GM19452 (cell line): ENCODE measurements around the gene SRCIN1.

Experiments used
- ATAC-seq: cut with Tn5 transposase; IDR thresholded peaks from one replicate; pipeline ENCODE4 v1.9.1; 2021; ENCODE audit not compliant: unreplicated experiment

SRCIN1 gene

GRCh38 chr17:38600416-38600815, 5.3 kb downstream of the SRCIN1 start:
- ATAC-seq = no peak

DNA sequence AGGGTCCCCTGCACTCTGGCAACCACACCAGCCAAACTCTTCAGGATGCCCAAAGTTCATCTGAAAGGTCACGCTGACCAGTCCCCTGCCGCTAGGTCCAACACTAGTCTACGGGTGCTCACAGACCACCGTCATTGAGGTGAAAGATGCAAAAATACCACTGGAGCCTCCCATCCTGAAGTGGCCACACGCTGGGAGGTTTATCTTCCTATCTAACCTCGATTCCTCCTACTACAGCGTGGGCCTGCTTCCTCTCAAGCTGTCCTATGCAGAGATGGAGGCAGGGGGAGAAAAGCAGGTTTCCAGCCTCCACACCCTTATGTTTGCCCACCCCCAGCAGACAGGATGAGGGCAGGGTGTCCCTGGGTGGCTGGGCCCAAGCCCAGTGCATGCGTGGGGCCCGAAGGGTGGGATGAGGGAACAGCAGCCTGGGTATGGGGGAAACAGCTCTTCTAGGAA, 6.3 kb downstream of the SRCIN1 start:
- ATAC-seq = no peak

- no peak for ATAC-seq
These were observed 6.8 kb downstream of the SRCIN1 start for GRCh38 chr17:38598995-38599394.

DNA sequence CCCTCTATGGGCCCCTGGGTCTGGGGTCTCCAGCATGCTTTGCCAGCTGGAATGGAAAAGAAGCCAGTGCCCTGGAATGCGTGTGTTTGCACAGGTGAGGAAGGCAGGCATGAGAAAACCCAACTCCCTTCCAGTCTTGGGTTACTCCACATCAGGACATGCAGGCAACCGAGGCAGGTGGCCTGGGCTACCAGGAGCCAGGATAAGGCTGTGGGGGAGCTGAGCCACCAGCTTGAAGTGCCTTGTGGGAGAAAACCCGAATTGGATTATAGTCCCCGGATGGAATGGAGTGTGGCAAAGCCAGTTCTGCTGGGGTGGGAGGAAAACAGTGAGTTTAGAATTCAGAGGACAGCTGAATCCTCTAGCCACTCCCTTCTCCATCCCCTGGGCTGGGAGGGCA, 7.2 kb downstream of the SRCIN1 start:
- ATAC-seq = no peak

- ATAC-seq = no peak
These were observed 8.4 kb downstream of the SRCIN1 start for GRCh38 chr17:38597375-38597774.

DNA sequence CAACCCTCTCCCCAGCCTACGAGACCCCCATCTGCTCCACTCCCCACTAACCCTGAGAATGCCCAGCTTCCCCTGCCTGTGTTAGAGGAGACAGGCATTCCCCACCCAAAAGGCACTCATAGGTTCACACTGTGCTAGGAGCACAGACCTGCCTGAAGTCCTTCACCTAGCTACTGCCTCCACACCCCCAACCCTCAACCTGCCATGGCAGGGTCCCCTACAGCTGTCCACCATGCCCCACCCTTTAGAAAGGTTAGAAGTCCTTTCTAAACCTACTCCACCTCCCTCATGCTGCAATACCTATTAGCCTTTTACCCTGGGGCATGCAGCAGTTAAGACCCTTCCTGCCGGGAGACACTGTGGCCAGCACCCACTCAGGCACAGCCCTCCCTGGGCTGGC, 9.1 kb downstream of the SRCIN1 start:
- ATAC-seq = no peak

DNA sequence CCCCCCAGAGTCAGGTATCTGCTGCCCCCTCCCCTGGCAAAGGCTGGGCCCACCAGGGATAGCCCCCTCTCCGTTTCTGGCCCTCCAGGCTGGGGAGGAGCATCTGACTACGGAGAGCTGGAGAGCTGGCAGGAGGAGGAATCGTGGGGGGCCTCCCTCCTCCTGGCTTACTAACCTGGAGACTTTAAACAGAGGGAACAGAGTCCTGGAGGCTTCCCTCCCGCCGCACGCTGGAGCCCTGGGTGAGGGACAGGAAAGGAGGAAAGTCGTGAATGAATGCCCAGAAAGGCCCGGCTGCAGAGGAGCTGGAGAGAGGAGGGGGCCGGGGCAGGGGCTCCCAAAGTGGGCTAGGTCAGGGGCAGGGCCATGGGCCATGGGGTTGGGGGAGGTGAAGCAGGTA, 9.9 kb downstream of the SRCIN1 start:
- no peak for ATAC-seq

DNA sequence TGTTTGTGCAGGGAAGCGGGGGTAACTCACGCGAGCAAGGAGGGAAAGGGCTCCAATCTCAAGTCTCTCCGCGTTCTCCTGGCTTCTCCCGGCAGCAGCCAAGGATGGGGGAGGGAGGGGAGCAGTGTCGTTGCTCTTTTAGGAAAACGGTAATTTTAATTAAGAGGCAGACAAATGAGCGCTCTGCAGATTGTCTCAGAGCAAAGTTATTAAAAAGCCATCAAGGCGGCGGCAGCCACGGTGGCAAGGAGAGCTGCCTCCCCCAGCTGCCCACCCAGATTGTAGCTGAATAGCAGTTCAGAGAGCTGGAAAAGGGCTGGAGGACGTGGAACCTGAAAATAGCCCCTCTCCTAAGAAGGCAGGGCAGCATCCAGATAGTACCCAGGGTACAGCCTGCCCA, 11.6 kb downstream of the SRCIN1 start:
- ATAC-seq = no peak

DNA sequence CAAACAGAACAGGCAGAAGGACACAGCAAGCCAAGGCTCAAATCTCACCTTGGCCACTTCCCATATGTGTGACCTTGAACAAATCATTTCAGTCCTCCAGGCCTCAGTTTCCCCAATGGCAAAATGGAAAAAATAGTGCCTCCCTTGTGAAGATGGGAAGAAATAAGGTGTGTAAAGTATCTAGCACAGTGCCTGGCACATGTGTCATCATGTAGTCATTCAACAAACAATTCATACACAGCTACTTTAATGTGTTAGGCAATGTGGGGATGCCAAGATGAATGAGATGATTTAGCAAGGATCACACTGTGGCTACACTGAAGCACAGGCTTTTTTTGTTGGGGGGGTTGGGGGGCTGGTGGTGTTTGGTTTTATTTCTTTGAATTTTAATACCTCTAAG, 13.3 kb downstream of the SRCIN1 start:
- no peak for ATAC-seq

DNA sequence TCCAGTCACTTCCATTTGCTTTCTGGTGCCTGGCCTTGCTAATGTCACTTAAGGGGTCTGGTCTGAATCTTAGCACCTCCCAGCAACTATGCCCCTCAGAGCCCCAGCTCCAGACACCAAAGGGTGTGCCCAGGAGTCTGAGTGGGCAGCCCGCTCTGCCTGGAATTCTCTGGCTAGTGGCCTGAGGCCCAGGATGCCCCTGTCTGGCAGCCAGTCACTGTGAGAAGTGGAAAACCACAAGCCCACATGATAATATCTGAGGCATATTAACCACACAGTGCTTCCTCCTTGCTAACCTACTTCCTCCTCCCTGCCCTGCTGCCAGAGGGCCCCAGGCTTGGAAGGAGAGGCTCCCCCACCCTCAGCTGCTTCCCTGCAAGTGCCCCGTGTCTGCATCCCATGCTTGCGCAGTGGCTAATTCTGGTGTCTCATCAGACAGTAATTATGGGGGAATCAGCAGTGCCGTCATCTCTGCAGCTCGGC, 14.0 kb downstream of the SRCIN1 start:
- no peak for ATAC-seq

DNA sequence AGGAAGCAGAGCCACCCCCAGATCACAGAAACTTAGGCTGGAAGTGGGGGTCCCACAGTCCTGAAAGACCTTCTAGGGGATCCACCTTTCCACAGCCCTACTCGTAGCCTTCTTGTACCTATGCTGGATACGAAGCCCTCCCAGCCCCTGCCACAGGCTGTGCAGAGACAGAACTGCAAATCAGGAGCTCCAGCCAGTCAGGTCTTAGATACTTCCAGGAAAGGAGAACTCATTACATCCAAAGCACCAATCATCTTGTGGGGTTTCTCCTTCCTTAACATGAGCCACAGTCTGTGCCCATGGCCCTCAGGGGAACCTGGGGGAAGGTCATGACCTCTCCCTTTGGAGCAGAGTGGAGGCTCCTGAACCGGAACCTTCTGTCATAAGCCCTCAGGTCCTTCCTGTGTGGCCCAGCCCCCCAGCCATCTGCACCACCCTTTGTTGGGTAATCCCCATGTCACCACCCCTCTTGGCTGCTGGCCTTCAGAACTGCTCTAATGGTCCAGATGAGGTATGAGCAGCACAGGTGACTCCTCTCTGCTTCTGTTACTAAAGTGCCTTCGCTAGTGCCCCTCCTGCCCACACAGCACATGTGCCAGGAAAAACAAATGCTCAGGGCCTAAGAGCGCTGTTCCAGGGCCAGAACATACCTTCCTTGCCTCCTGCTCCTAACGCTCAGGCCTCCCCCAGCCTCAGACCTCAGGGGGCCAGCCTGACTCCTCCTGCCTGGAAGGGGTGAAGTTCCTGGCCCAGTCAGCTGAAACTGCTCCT, 14.6 kb downstream of the SRCIN1 start:
- ATAC-seq = no peak

GRCh38 chr17:38589462-38590114, 16.2 kb downstream of the SRCIN1 start:
- ATAC-seq = no peak

DNA sequence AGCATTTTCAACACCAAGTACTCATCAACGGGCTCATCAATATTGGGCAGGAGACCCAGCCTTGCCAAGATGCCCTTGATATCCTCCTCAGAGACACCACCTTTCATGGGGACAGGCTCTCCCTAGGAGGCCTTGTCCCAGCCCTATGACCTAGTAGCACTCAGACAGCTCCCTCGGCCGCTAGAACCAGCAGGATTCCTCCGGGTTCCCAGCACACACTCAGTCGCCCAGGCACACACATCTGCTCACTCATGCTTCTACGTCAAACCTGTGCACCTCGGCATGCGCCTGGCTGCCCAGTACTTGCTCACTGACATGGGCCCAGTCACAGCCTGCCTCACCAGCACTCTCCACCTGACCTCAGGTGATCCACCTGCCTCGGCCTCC, 17.0 kb downstream of the SRCIN1 start:
- ATAC-seq = no peak

- ATAC-seq = no peak
These were observed 17.6 kb downstream of the SRCIN1 start for GRCh38 chr17:38587947-38588787.

DNA sequence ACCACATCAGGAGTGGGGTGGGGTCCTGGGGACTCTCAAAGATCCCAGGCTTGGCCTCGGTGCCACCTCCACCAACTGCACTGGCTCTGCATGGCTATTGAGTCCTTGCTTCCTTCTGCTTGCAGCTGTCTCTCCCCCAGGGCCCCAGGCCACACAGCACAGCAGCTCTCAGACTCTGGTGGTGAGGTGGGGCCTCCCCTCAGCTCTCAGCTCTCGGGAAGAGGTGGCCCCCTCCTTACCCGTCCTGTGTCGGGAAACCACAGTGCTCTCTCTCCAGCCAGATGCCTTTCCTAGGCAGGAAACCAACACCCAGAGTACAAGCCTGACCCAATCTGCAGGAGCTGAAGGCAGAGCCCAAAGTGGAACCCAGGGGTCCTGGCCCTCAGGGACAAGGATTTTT, 18.5 kb downstream of the SRCIN1 start:
- ATAC-seq = no peak

- no peak for ATAC-seq
These were observed 19.0 kb downstream of the SRCIN1 start for GRCh38 chr17:38586788-38587187.

- no peak for ATAC-seq
These were observed 19.7 kb downstream of the SRCIN1 start for GRCh38 chr17:38585918-38586529.

- no peak for ATAC-seq
These were observed 20.5 kb downstream of the SRCIN1 start for GRCh38 chr17:38585056-38585917.

- ATAC-seq = no peak
These were observed 21.3 kb downstream of the SRCIN1 start for GRCh38 chr17:38584350-38584925.

GRCh38 chr17:38583828-38584349, 21.9 kb downstream of the SRCIN1 start:
- no peak for ATAC-seq
